ENCODE measurements around the gene PDE8A. TPM values are rescaled to one million over a fixed set of nuclear protein-coding genes. Genes with fewer than 3 reads are reported as not detected.

Gene PDE8A
- total RNA-seq, 1 experiment from 2014 or later: 27.4 TPM

DNA sequence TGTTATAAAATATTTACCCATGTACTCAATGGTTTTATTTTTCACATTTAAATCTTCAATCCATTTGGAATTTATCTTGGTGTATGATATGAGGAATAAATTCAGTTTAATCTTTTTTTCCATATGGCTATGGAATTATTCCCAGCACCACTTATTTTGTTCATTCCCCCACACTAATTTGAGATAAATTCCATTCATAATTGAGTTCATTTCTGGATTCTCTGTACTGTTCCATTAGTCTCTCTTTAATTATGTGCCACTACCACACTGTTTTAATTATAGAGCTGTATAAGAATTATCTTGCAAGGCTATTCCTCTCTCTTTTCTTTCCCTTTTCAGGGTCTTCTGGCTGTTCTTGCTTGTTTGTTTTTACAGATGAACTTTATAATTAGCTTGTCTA, 34.6 kb downstream of the PDE8A start:
- no peaks in the 10 kb centered on the region for H3K9me3 Mint-ChIP-seq (ENCODE audit: unreplicated experiment)
- H3K4me3 Mint-ChIP-seq (ENCODE audit: unreplicated experiment): no peak overlapping the region
- H3K4me1 Mint-ChIP-seq (ENCODE audit: insufficient read depth, unreplicated experiment): peaks cover 6% of the 10 kb centered on the region
- TF ChIP-seq CTCF (IDR thresholded peaks at IDR 0.05; ENCODE audit: unreplicated experiment): no peak
- H3K27ac Mint-ChIP-seq (ENCODE audit: low read depth, unreplicated experiment): no peak overlapping the region
- no peaks in the 10 kb centered on the region for H3K27me3 Mint-ChIP-seq (ENCODE audit: insufficient read depth, unreplicated experiment)
- intact Hi-C loops (cut with micrococcal nuclease): no loop called here
- no TSS peak for BruUV-seq (replicated peaks)
- CTCF ChIA-PET: interaction anchor here (0.6 kb wide), 1 partner anchor 24 kb away, joined by 3 read pairs; no protein-coding TSS in a partner anchor
- no peak for DNase-seq (ENCODE audit: unreplicated experiment)
- POLR2A ChIA-PET: interaction anchor here (0.9 kb wide), 1 partner anchor 9 kb away, joined by 3 read pairs; no protein-coding TSS in a partner anchor
- no peaks in the 10 kb centered on the region for H3K36me3 Mint-ChIP-seq (ENCODE audit: insufficient read depth, unreplicated experiment)

DNA sequence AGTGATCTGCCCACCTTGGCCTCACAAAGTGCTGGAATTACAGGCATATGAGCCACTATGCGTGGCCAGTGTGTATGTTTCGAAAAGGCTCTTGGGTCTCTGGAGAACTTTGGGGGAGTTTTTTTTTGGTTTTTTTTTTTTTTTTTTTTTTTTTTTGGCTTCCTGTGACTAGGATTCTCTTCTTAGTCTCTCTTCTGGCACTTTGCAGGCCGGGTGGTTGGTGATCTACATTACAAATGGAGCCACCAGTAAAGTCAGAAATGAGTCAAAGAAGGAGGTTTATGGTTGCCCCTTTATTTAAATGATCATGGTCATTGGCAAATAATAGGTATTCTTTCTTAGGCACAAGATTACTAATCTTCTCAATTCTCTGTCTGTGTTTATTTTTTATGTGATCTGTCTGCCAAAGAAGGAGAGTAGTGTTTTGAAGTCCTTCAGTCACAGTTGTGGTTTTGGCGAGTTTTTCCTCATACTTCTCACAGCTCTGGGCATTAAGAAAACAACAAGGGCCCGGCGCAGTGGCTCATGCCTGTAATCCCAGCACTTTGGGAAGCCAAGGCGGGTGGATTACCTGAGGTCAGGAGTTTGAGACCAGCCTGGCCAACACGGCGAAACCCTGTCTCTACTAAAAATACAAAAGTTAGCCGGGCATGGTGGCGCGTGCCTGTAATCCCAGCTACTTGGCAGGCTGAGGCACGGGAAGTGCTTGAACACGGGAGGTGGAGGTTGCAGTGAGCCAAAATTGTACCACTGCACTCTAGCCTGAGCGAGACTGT, 38.3 kb downstream of the PDE8A start:
- Mint-ChIP-seq H3K36me3 (ENCODE audit: insufficient read depth, unreplicated experiment) (no peaks in the 10 kb centered on the region), H3K27ac (ENCODE audit: low read depth, unreplicated experiment) (peak overlapping the region; percentile 24)
- DNase-seq (ENCODE audit: unreplicated experiment): peak; percentile 52

DNA sequence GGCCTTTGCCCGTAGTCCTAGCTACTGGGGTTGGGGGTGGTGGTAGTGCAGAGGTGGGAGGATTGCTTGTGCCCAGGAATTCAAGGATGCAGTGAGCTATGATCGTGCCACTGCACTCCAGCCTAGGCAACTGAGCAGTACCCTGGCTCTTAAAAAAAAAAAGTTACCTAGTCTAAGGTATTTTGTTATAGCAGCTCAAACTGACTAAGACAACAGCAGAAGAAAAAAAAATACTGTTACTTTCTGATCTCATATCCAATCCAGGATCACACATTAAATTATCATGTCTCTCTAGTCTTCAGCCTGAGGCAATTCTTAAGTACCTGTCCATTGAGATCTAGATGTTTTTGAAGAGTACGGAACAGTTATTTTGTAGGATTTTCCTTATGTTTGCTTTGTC, 39.8 kb downstream of the PDE8A start:
- intact Hi-C loops (cut with micrococcal nuclease): no loop called here
- Mint-ChIP-seq H3K27me3 (ENCODE audit: insufficient read depth, unreplicated experiment) (no peaks in the 10 kb centered on the region), H3K4me3 (ENCODE audit: unreplicated experiment) (no peak overlapping the region), H3K27ac (ENCODE audit: low read depth, unreplicated experiment) (no peak overlapping the region), H3K4me1 (ENCODE audit: insufficient read depth, unreplicated experiment) (peaks cover 31% of the 10 kb centered on the region), H3K36me3 (ENCODE audit: insufficient read depth, unreplicated experiment) (no peaks in the 10 kb centered on the region), H3K9me3 (ENCODE audit: unreplicated experiment) (no peaks in the 10 kb centered on the region)
- ChIA-PET CTCF (interaction anchor here (0.9 to 1.3 kb wide), 3 partner anchors 11 to 65 kb away, joined by 3 to 5 read pairs (median 4); no protein-coding TSS in a partner anchor), POLR2A (interaction anchor here (1.9 kb wide), 1 partner anchor 34 kb away, joined by 5 read pairs; no protein-coding TSS in a partner anchor)
- DNase-seq (ENCODE audit: unreplicated experiment): no peak
- TF ChIP-seq CTCF (IDR thresholded peaks at IDR 0.05; ENCODE audit: unreplicated experiment): no peak
- BruUV-seq (replicated peaks): no TSS peak

More for the DNA sequence above, 38.3 kb downstream of the PDE8A start:
- ChIA-PET CTCF (no interaction called here), POLR2A (interaction anchor here (1.2 kb wide), 1 partner anchor 28 kb away, joined by 4 read pairs; no protein-coding TSS in a partner anchor)
- Mint-ChIP-seq H3K4me1 (ENCODE audit: insufficient read depth, unreplicated experiment) (peaks cover 29% of the 10 kb centered on the region), H3K9me3 (ENCODE audit: unreplicated experiment) (no peaks in the 10 kb centered on the region), H3K27me3 (ENCODE audit: insufficient read depth, unreplicated experiment) (no peaks in the 10 kb centered on the region), H3K4me3 (ENCODE audit: unreplicated experiment) (no peak overlapping the region)
- intact Hi-C loops (cut with micrococcal nuclease): no loop called here
- TF ChIP-seq CTCF (IDR thresholded peaks at IDR 0.05; ENCODE audit: unreplicated experiment): no peak
- no TSS peak for BruUV-seq (replicated peaks)

- Mint-ChIP-seq H3K9me3 (ENCODE audit: unreplicated experiment) (no peaks in the 10 kb centered on the region), H3K4me1 (ENCODE audit: insufficient read depth, unreplicated experiment) (peaks cover 36% of the 10 kb centered on the region), H3K27me3 (ENCODE audit: insufficient read depth, unreplicated experiment) (no peaks in the 10 kb centered on the region), H3K36me3 (ENCODE audit: insufficient read depth, unreplicated experiment) (no peaks in the 10 kb centered on the region), H3K4me3 (ENCODE audit: unreplicated experiment) (no peak overlapping the region), H3K27ac (ENCODE audit: low read depth, unreplicated experiment) (no peak overlapping the region)
- ChIA-PET POLR2A (no interaction called here), CTCF (interaction anchor here (0.6 to 1.0 kb wide), 2 partner anchors 20 to 141 kb away, joined by 3 read pairs; no protein-coding TSS in a partner anchor)
- BruUV-seq (replicated peaks): no TSS peak
- intact Hi-C loops (cut with micrococcal nuclease): no loop called here
- no peak for TF ChIP-seq CTCF (IDR thresholded peaks at IDR 0.05; ENCODE audit: unreplicated experiment)
- no peak for DNase-seq (ENCODE audit: unreplicated experiment)
These were observed 41.3 kb downstream of the PDE8A start for GRCh38 chr15:85022860-85023403.
